HT1080 (cell line): ENCODE measurements around the gene ADNP2. TPM values are rescaled to one million over a fixed set of nuclear protein-coding genes. Genes with fewer than 3 reads are reported as not detected.
"Not testable (repeated sequence)": the region's sequence is repeated elsewhere in the genome, so short reads cannot be mapped to it uniquely, and the experiment has no call there.

Source experiments
- DNase-seq: peaks from one replicate; pipeline ENCODE4 v3.0.0-alpha.2; 2015; ENCODE audit warnings: low read depth
- total RNA-seq: library from RNA; depleted of rRNA; stranded (reverse); fragments of >200 nt; shearing (Covaris generic); gene quantifications from 2 replicates; pipeline ENCODE4 v1.2.3, GENCODE V29; 2014

Gene ADNP2
- total RNA-seq, 1 experiment from 2014 or later: 23.7 TPM

DNA sequence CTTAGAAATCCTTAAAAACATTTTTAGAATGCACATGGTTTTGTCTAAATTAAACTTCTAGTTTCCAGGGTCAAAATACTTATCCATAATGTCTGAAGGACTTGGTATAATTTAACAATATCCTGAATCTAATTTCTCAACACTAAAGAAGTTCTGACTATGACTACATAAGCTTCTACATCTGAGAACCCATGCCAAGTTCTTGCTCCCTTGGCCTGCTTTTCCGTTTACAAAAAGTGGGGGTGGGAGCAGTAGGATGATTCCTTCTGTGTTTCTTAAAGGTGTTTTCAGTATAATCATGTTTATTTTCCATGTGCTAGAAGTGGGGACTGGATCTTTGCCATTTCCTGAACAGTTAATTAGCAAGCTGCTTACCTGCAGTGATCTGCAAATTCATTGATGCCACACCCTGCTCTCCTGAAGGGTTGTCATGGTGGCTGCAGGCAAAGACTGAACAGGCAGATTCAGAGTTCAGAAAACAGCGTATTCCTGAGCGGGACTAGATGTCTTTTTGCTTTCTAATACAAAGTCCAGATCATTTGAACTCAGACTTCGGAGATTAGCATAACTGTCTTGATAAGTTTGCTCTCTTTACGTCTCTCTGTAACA is 36.2 kb downstream of the ADNP2 start:
- DNase-seq: no peak

DNA sequence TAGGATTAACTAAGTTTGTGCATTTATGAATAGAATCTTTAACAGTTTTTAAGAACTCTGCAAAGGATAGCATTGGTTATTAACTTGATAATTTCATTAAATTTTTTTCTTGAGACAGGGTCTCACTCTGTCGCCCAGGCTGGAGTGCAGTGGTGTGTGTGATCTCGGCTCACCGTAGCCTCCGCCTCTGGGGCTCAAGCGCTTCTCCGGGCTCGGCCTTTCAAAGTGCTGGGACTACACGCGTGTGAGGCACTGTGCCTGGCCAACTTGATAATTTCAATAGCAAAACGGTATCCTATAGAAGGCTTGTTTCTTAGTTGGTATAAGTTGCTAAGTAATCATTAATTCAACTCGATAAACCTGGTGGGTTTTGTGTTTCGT is 38.0 kb downstream of the ADNP2 start:
- DNase-seq: no peak

DNA sequence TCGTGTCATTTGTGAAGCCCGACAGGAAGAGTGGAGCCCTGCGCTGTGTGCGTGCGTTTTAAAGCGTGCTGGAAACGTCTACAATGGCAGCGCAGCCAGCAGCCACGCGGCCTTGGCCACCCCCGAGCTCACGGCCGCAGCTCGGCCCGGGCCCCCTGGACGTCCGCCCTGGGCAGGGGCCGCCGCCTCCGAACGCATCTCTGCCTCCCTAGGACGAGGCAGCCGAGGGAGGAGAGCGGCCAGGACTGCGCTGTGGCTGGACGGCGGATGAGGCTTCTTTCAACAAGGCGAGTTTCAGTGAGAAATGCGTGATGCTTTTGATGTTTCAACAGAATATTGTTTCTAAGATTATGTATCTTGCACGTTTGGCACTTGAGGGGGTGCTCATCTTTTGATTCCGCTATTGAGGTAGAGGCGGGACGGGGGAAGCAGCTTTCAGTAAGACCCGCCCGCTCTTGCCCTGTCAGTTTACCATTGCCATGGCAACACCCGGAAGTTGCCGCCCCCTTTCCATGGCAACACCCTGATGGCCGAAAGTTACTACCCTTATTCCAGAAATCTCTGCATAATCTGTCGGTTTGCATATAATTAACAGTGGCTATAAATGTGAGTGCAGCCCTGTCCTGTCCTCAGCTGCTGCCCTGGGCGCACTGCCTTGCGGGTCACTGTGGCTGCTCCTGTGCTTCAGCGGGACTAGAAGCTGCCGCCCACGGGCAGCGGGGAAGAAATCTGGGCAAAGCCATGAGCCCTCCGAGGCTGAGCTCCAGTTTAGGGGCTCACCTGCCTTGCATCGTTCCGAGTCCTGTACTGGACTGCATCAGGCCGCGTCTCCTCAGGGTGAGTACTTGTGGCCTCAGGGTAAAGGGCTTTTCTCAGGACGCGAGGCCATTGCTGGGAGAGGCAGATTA is 38.6 kb downstream of the ADNP2 start:
- peak; percentile 68 for DNase-seq

DNA sequence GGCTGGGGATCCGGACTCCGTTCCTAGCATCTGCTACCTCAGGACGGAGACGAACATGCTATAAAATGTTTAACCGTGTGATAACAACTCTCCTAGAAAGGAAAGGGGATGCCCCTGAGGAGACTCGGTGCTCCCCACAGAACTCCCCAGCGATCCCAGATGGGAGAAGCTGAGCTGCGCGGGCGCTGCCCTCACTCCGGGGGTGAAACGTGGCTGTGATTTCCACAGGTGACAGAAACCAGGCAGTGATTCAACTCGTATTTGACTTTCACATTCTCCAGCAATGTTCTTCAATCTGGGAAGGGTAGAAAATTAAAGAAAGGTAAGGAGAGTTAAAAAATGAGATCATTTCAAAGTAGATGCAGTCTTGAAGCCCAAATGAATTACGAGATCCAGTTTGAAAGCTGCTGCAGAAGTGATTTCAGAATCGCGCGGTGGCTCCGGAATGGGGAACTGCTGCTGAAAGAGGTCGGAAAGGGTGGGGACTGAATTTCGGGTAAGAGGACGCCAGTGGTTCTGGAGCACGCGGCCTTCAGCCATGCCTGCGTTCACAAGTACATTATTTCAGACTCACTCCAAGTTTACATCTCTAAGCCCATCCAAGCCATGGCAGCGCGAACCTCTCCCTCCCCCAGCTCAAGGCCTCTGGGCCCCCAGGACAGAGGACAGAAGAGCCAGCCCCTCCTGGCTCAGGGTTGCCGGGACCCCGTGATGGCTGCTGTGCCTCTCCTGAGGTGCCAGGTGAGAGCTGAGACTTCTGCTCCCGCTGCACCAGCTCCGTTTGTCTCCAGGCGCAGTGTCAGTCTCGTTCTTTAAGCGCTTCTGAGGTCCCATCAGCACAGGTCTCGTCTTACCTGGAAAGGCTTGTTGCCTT is 39.5 kb downstream of the ADNP2 start:
- DNase-seq: no peak

DNA sequence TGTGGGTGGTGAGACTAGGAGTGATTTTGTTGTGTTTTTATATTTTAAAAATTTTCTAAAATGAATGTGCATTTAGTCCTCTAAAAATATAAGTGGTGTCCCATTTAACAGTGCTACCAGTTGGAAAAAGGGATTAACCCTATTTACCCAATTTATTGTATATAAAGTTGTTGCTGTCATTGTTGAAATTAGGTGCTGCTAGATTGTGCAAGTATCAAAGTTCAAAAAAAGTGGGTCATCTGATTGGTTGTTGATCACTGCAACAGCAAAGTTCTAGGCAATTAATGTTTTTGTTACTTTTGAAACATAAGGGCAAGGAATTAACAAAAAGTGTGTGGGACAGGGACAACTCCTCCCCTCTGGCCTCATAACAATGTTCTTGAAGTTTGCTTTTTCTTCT is 40.6 kb downstream of the ADNP2 start:
- DNase-seq: no peak

DNA sequence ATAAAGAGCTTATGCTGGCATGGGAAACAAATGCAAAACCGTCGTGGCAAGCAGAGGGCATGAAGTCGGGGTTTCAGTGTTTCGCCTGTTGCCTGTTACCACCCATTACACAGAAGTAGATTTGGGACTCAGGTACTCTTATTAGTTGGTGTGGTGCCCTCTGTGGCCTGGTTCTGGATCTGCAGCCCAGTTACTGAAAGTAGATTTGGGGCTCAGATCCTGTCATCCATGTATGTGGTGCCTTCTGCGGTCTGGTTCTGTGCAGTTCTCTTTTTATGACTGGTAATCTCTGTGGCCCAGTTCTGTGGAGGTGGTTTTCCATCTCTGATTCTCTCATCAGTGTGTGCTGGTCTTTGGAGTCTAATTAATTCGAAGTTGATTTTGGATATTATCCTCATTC is 45.2 kb downstream of the ADNP2 start:
- no peak for DNase-seq

DNA sequence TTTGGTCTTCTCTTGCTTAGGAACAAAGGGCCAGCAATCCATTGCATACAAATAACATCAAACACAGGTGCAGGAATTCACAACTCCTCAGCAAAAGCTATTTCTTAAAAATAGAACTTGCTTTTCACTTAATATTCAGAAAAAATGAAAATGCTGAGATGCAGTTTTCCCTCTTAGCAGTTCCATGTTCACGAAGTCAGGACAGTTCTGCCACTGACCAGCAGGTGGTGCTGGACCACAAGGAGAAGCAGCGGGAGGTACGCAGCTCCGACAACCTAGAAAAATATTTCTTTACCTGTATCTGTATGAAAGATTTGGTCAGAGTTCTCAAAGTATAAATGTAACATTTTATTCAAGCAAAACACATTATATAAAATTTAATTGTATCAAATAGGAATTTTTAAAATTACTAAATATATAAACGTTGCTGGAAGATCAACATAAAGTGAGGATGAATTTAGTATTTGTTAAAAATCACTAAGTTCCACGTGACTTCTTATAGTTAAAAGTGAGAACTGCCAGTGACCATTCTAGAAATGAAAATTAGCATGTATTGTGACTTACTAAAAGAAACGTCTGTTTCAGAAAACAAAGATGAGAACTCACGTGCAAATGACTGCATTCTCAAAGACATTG is 48.8 kb downstream of the ADNP2 start:
- peak; percentile 39 for DNase-seq

DNA sequence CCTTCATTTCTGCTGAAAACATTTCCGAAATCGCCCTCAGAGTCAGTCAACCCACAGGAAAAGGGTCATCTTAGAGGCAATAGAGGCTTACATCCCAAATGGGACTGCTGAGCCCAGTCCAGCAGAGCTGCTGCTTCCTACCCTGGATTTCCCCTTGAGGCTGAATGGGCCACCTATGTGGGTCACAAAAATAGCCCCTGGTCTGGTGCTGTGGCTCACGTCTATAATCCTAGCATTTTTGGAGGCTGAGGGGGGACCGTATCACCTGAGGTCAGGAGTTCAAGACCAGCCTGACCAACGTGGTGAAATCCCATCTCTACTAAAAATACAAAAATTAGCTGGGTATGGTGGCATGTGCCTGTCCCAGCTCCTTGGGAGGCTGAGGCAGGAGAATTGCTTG is 49.3 kb downstream of the ADNP2 start:
- no peak for DNase-seq

DNA sequence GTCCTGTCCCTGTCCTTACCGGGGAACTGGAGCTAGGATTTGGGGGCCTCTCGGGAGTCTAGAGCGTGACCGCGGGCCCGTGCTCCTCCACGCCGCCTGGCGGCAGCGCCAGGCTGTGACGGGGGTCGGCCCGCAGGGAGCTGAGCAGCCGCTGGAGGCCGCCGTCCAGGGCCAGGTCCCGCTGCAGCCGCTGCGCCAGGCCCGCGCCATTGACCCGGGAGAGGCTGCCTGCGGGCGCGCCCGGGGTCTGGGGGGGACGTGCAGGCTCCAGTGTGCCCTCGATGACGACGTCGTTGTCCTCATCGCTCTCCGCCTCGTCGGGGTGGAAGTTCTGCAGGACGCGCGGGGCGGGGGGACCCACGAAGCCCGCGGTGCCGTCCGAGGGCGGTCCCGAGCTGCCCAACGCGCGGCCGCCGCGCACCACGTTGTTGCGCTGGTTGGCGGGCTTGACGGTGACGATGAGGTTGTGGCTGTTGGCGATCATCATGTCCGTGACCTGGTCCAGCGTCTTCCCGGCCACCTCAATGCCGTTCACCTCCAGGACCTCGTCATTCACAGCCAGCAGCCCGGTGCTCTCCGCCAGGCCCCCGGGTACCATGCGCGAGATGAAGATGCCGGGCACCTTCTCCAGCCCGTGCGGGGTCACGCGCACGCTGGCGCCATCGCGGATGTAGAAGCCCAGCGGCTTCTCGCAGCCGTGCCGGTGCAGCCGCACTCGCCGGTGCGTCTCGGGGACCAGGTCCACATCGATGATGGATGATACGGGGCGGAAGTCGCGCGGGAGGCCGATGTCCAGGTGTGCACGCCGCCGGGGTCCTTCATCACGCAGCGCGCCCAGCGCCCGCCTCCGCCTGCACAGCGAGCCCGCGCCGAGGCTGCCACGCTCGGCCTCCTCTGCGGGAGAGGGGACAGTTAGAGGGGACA is 50.9 kb downstream of the ADNP2 start:
- DNase-seq: no peak

DNA sequence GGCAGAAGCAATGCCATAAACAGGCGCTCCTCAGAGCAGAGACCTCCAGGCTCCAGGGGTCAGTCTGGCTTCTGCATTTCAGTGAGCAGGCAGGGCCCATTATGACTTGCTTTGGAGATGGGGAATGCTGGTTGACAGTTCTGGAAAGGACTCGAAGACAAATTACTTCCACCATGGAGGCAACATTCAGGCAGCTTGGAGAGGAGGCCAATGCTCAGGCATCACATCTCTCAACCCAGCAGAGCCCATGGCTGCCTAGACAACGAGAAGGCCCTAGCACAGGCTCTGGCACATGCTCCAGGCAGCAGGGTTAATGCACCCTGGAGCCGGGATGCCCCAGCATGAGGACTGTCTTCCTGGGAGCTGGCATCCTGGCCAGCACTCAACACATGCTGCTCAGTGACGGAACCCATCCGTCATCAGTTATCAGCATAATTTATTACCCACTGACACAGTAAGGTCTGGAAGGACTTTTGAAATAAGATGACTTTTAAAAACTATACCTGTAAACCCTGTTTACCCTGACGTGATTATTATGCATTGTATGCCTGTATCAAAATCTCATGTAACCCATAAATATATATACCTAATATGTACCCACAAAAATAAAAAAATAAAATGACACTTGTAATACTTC is 52.8 kb downstream of the ADNP2 start:
- no peak for DNase-seq

DNA sequence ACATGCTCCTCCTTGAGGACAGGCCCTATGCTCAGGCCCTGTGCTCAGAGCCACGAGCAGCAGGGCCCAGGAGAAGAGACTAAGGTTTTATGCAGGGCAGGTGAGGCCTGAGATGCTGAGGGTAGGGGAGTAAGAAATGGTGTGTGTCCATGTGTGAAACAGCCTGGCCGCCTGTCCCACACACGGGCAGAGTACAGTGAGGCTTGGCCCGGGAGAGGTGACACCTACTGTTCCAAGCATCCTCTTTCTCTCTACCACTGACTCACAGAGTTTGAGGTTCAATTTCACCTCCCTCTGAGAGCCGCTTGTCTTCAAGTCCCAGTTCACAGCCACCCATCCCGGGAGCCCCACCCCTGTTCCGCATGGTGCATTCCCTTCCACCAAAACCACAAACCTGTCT is 54.1 kb downstream of the ADNP2 start:
- no peak for DNase-seq

DNA sequence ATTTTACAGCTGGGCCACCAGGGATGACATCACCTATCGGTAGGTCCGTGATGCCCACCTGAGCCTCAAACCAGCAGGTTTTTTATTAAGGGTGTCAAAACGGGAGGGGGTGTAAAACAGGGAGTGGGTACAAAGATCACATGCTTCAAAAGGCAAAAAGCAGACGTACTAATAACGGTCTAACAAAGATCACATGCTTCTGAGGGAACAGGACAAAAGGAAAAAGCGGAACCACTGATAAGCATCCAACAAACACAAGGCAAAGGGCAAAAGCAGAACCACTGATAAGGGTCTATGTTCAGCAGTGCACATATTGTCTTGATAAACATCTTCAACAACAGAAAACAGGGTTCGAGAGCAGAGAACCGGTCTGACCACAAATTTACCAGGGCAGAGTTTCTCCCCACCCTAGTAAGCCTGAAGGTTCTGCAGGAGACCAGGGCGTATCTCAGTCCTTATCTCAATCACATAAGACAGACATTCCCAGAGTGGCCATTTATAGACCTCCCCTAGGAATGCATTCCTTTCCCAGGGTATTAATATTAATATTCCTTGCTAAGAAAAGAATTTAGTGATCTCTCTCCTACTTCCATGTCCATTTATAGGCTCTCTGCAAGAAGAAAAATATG is 55.8 kb downstream of the ADNP2 start:
- not testable (repeated sequence) for DNase-seq

DNA sequence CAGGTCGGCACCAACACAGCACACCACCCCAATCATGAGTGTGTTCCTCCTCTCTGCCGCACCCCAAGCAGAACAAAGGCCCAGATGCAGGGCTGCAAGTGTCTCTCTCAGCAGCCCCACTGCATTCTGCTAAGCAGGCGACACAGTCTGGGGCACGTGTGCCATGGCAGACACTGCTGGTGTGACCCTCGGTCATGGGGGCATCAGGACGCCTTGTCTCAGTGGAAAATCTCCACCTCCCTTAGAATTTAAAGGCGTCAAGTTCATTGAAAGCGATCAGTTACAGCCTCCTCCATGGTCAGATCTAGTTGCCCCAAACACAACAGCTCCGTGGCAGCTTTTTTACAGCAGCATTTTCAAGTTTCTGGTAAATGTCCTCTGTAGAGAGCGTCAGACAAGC is 57.2 kb downstream of the ADNP2 start:
- DNase-seq: no peak

DNA sequence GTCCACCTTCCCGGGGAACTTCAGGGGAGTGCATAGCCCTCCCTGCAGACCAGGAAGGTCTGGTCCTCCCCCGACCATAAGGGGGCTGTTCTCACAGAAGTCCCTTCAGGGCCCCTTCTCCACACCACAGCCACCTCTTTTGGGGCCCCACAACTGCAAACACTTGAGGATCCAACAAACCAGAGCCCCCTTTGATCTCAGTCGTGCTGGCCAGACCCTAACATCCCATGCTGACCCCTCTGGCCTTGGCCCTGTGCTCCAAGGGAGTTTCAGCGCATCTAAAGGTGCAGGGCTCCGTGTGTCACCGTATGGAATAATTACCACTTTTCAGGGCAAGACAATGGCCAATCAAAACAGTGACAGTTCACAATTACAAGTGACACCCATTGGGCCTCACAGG is 57.7 kb downstream of the ADNP2 start:
- DNase-seq: no peak

DNA sequence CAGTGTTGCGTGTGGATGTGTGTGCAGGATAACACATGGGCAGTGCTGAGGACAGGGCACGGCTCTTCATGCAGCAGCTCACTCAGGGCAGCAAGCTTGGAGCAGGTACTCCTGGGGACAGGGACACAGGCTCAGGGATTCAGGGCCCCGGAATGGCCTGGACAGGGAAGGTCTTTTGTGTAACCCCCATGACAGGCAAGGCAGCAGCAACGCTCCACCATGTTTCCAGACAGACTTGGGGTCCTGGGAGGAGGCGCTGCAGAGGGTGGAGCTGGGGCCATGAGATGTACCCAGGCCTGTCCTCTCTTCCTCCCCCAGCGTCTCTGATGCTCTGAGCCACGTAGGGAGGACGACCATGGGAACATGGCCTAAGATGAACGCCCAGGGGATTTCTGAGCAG is 58.3 kb downstream of the ADNP2 start:
- DNase-seq: no peak

DNA sequence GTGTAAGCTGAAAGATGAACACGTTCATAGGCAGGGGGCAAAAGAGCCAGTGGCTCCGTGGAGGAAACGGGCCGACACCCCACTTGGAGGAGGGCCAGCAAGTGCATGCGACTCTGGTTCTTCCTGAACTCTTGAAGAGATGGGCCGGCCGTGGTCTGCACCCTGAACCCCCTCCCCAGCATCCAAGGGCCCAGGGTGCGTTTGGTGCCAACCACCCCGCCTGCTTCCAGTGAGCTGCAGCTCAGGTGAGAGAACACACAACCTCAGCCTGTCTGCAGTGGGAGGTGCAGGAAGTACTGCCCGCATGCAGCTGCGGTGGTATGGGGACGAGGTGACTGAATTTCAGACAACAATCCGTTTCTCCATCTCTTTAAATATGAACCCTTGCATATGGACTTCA is 58.9 kb downstream of the ADNP2 start:
- DNase-seq: no peak

DNA sequence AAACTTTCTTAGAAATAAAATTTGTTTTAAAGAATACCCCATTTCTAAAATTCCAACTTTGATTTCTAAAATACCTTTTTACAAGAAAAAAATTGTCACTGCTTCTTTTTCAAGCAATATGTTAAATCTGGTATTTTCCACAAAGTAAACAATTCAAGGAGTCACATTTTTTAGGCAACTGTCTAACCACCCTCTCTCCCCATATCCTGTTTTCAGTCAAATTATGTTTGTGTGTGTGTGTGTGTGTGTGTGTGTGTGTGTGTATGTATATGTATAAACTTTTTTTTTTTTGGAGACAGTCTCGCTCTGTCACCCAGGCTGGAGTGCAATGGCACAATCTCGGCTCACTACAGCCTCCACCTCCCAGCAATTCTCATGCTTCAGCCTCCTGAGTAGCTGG is 59.3 kb downstream of the ADNP2 start:
- no peak for DNase-seq

DNA sequence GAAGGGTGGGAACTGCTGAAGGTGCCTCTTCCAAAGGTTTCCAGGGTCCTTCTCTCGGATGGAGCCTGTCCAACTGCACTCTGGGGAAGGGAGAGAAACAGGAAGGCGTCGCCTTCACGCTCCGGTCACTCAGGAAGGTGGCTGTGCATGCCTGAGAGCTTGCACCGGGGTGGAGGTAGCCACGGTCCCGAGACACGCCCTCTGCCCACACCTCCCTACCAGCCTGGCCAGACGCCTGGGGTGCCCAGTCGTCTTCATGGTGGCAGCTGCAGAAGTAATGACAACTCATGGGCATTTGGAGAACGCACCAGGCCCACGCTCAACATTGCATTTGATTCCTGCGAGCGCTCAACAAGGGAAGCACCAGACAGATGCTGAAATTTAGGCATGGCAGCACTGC is 59.9 kb downstream of the ADNP2 start:
- DNase-seq: no peak

DNA sequence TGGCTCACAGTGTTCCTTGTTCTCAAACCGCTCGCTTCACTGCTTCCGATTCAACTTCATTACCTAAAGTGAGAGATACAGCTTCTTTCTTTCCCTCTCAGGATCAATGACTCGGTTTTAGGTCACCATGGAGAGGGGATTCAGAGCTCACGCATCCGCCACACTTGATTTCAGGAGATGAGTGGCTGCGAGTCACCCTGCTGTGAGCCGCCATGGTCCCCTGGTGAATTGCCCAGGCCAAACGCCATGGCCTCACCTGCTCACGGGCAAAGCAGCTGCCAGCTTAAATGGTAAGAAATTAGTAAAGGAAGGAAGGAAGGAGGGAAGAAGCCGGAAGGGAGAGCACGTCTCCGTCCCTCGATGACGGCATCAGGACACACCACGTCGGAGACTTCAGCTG is 60.5 kb downstream of the ADNP2 start:
- peak; percentile 23 for DNase-seq
